Loucy (cell line): ENCODE data around the gene ARGFX.

Experiments
- H2AFZ ChIP-seq: fragments of 200-600 bp; sonication (generic); 2 replicates; pipeline ENCODE4 v1.6.0; 2016; ENCODE audit warnings: antibody characterized with exemption, mild to moderate bottlenecking, low read length, moderate library complexity
- H3F3A ChIP-seq: fragments of 200-600 bp; 2 replicates; pipeline ENCODE4 v1.6.0; 2016; ENCODE audit warnings: antibody characterized with exemption, low read depth, mild to moderate bottlenecking
- H3K27me3 ChIP-seq: fragments of 200-600 bp; sonication (generic); 2 replicates; pipeline ENCODE4 v1.6.1; 2014; ENCODE audit warnings: low read length, mild to moderate bottlenecking; ENCODE audit not compliant: insufficient read depth, poor library complexity, severe bottlenecking
- H3K36me3 ChIP-seq: fragments of 200-600 bp; sonication (generic); 2 replicates; pipeline ENCODE4 v1.6.1; 2016; ENCODE audit warnings: low read length; ENCODE audit not compliant: insufficient read depth
- H3K4me1 ChIP-seq: fragments of 200-600 bp; sonication (generic); 2 replicates; pipeline ENCODE4 v1.5.1; 2014; ENCODE audit warnings: low read length, mild to moderate bottlenecking; ENCODE audit not compliant: insufficient read depth, poor library complexity, severe bottlenecking
- H3K4me2 ChIP-seq: fragments of 200-600 bp; sonication (generic); 2 replicates; pipeline ENCODE4 v1.6.0; 2014; ENCODE audit warnings: antibody characterized with exemption, low read length, low read depth, mild to moderate bottlenecking; ENCODE audit not compliant: poor library complexity, severe bottlenecking
- H3K4me3 ChIP-seq: fragments of 200-600 bp; sonication (generic); 2 replicates; pipeline ENCODE4 v1.5.1; 2014; ENCODE audit warnings: low read length, mild to moderate bottlenecking, mixed read lengths; ENCODE audit not compliant: poor library complexity, severe bottlenecking
- H3K79me2 ChIP-seq: fragments of 200-600 bp; sonication (generic); 2 replicates; pipeline ENCODE4 v1.6.1; 2014; ENCODE audit warnings: low read length; ENCODE audit not compliant: insufficient read depth
- H3K9ac ChIP-seq: fragments of 200-600 bp; sonication (generic); 2 replicates; pipeline ENCODE4 v1.6.0; 2014; ENCODE audit warnings: mild to moderate bottlenecking, low read depth, low read length, moderate library complexity; ENCODE audit not compliant: poor library complexity, severe bottlenecking
- H3K9me2 ChIP-seq: fragments of 200-600 bp; sonication (generic); replicated peaks from 2 replicates; pipeline ENCODE4 v1.6.1; 2016; ENCODE audit warnings: low read depth, low read length, mixed read lengths
- H3K9me3 ChIP-seq: fragments of 200-600 bp; sonication (generic); 2 replicates; pipeline ENCODE4 v1.6.1; 2014; ENCODE audit warnings: mild to moderate bottlenecking, antibody characterized with exemption, low read length, low read depth; ENCODE audit not compliant: insufficient read depth
- H4K20me1 ChIP-seq: fragments of 200-600 bp; sonication (generic); 2 replicates; pipeline ENCODE4 v1.6.0; 2014; ENCODE audit warnings: antibody characterized with exemption, low read length, mild to moderate bottlenecking; ENCODE audit not compliant: insufficient read depth, poor library complexity, severe bottlenecking
- CTCF ChIP-seq: fragments of 200-600 bp; sonication (generic); conservative IDR thresholded peaks from 2 replicates; pipeline ENCODE4 v1.5.1; 2014; ENCODE audit warnings: mild to moderate bottlenecking, antibody characterized with exemption, low read length
- EZH2phosphoT487 ChIP-seq: fragments of 200-600 bp; IDR thresholded peaks from 2 replicates; pipeline ENCODE4 v1.6.1; 2018; ENCODE audit warnings: antibody characterized with exemption, mild to moderate bottlenecking, moderate library complexity, borderline replicate concordance

The ARGFX gene

DNA sequence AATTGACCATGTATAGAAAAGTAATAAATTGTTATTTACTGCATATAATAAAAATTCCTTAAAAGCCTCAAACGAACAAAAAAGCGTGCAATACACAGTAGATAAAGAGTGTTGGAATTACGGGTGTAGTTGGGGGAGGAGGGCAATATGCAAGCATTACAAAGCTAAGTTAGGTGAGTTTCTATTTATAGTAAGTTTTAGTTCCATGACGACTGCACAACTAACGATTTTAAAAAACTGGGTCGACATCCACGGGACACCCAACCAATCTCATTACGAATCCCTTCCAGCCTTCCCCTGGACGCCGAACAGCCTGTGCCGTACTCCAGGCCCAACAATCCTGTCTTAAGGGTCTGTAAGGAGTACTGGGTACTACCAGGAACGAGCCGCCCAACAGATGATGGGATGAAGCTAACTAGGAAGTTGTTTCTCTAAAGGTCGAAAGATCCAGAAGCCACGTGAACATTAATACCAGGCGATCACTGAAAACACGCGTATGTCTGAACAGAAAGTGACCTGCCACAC is 22.6 kb upstream of the ARGFX start:
- peak overlapping the region; percentile 80 for H3K4me3 ChIP-seq
- peak overlapping the region; percentile 97 for H3K4me2 ChIP-seq
- no peaks in the 10 kb centered on the region for H3K36me3 ChIP-seq
- H4K20me1 ChIP-seq: peaks cover 7% of the 10 kb centered on the region
- TF ChIP-seq CTCF (no peak), EZH2phosphoT487 (no peak)
- H3K27me3 ChIP-seq: no peaks in the 10 kb centered on the region
- peak overlapping the region; percentile 84 for H3K9ac ChIP-seq
- peaks cover 15% of the 10 kb centered on the region for H3K4me1 ChIP-seq
- no peaks in the 10 kb centered on the region for H3K9me3 ChIP-seq
- peak overlapping the region; percentile 90 for H2AFZ ChIP-seq
- no peaks in the 10 kb centered on the region for H3K9me2 ChIP-seq
- no peaks in the 10 kb centered on the region for H3F3A ChIP-seq
- peaks cover 51% of the 10 kb centered on the region for H3K79me2 ChIP-seq

DNA sequence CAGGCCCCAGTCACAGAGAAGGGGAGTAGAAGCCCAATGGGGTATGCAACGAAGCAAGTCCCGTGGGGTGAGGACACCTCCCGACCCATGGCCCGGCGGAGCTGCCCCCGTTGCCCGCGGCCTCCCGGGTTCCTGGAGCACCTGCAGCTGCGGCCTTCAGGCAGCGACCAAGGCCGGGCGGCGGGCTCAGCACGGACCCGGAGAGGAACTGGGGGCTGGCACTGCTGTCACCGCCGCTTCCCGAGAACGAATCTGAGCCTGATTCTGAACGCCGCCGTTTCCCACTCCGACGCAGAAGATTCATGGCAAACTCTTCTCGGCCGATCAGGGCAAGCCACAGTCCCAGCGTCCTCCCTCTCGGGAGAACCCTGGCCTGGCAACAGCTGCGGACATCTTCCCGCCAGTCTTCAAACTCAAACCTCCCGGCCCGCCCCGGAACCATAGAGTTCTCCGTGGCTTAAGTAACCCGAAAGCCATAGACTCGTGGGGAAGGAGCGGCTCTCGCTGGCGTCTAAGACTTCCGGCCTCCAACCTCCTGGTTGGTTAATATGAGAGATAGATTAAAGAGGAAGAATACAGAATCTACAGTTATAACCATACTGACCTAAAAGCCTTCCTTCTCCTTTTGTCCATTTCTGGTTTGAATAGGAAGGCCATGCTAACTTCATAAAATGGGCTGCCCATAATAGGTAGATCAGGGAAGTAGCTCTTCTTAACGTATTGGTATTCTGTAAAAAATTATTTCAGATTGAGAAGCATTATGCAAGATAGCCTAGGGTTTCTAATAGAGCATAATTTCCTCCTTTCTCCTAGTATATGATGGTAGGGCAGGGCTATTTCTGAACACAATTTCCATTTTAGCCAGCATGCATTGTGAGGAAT is 21.9 kb upstream of the ARGFX start, which contains the start of gene POLQ:
TSS of gene POLQ (minus strand) at position 415 of the 882 bp plus-strand sequence. CDS start at position 304, 111 bp downstream.
- no peak for TF ChIP-seq CTCF
- no peak for TF ChIP-seq EZH2phosphoT487
- Histone ChIP-seq H2AFZ (peak within 1 kb of the TSS; percentile 90), H3F3A (no peaks in the 10 kb centered on the region), H3K36me3 (no peaks in the 10 kb centered on the region), H3K9me3 (no peaks in the 10 kb centered on the region), H3K4me2 (peak within 1 kb of the TSS; percentile 97), H3K4me3 (peak within 1 kb of the TSS; percentile 80), H3K79me2 (peaks cover 47% of the 10 kb centered on the region), H4K20me1 (peaks cover 7% of the 10 kb centered on the region), H3K27me3 (no peaks in the 10 kb centered on the region), H3K9me2 (no peaks in the 10 kb centered on the region), H3K9ac (peak within 1 kb of the TSS; percentile 84), H3K4me1 (peaks cover 15% of the 10 kb centered on the region)

DNA sequence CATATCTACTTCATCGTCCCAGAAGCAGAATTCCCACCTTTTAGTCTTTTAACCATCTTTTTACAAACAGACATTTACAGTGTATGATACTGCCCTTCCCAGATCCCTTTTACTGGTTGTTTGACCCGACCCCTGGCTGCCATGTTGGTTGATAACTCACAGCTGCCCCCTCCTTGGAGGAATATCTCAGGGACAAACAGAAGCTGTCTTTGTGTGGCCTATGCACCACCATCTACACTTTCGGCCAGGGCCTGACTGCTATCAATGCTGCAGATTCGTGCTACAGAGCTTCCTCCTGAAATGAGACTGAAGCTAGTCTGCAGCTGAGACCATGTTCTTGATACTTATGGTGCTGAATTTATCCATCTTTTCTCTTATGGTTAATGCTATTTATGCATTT is 15.4 kb upstream of the ARGFX start:
- Histone ChIP-seq H3K27me3 (no peaks in the 10 kb centered on the region), H3K9ac (no peak overlapping the region), H4K20me1 (no peaks in the 10 kb centered on the region), H3K79me2 (no peaks in the 10 kb centered on the region), H3K4me2 (no peak overlapping the region), H2AFZ (peak overlapping the region; percentile 19), H3K4me1 (no peaks in the 10 kb centered on the region), H3K4me3 (no peak overlapping the region), H3K36me3 (no peaks in the 10 kb centered on the region), H3F3A (no peaks in the 10 kb centered on the region), H3K9me2 (no peaks in the 10 kb centered on the region), H3K9me3 (no peaks in the 10 kb centered on the region)
- TF ChIP-seq CTCF (no peak), EZH2phosphoT487 (no peak)
